ENCODE results near the gene LHPP. TPM values are rescaled to one million over a fixed set of nuclear protein-coding genes. Genes with fewer than 3 reads are reported as not detected.

The LHPP gene
- total RNA-seq, 2 donors from 2014 or later = 4.4 to 6.1 TPM

- H3K36me3 Mint-ChIP-seq = no peaks in the 10 kb centered on the region
- H3K4me3 Mint-ChIP-seq = no peak overlapping the region
- no peaks in the 10 kb centered on the region for H3K27me3 Mint-ChIP-seq
- DNase-seq (ENCODE audit: low spot score) (peak; percentile 56), ATAC-seq (peak in 1 of 2 donors; percentile 42)
- peaks cover 0 to 3% of the 10 kb centered on the region in 2 donors for H3K4me1 Mint-ChIP-seq (ENCODE audit: low read depth in 2 of 2)
- peaks cover 3% of the 10 kb centered on the region for H3K9me3 Mint-ChIP-seq
- H3K27ac Mint-ChIP-seq = no peak overlapping the region
Observed at GRCh38 chr10:124565565-124566221, 104.1 kb downstream of the LHPP start.

DNA sequence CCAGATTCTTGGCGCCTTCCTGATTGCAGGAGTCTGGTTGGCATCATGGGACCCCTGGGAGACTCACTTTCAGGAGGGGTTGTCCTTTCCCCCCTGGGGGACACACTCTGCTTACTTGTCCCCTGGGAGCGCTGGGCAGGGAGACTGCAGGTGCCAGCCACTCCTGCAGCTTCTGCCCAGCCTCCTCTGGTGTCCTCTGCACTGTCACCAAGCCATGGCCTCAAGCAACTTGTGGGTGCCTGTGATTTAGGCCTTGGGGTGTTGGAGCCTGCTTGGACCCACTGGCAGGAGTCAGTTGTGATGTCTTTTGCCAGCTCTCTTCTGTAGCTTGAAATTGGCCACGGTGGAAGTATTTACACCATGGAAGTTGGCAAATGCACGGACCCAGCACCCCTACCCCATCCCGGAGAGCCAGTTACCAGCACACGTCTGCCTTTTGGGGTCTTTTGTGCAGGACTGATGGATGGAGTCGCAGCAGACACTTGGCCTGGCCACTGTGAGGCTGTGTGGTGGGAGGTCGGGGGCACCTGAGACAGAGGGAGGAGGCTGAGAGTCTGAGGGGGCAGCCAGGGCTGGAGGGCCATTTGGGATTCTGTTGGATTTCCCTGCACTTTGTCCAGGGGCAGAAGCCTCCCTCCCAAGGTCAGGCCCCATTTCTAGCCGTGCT, 104.7 kb downstream of the LHPP start:
- no peaks in the 10 kb centered on the region for H3K27me3 Mint-ChIP-seq
- no peak overlapping the region for H3K4me3 Mint-ChIP-seq
- ATAC-seq (no peak), DNase-seq (ENCODE audit: low spot score) (no peak)
- no peaks in the 10 kb centered on the region for H3K36me3 Mint-ChIP-seq
- H3K4me1 Mint-ChIP-seq (ENCODE audit: low read depth in 2 of 2) = peaks cover 0 to 3% of the 10 kb centered on the region in 2 donors
- H3K9me3 Mint-ChIP-seq = peaks cover 3% of the 10 kb centered on the region
- no peak overlapping the region for H3K27ac Mint-ChIP-seq

DNA sequence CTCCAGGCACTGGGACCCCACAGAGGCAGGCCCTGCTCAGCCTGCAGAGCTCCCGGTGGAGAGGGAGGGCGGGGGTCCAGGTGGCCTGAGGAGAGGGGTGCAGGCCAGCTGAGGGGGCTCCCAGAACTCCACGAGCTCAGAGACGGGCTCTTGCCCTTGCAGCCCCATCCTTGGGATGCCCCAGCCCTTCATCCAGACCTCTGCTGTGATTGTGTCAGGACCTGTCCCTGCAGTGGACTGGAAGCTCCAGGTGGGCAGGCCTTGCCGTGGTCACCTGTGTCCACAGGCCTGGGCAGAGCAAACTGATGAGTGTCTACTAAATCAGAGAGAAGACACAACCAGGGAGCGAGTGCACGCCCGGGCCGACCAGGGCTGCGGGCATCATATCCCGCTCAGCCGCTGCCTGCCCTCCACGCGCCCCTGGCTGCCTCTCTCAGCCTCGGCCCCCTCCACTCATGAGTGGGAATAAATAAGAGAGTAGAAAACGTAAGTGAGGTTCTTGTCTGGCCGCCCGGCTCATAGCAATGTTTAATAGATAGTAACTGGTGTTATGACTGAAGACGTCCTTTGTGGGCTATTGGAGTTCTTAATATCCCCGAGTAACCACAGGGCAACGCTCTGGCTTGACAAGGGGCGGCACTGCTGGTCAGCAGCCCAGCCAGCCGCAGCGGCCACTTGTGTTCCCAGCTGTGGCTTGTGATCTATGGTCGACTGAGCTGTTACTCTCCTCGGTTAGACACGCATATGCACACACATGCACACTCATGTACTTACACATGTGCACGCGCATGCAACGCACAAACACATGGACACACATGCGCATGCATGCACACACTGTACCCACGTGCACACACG, 105.6 kb downstream of the LHPP start:
- no peaks in the 10 kb centered on the region for H3K9me3 Mint-ChIP-seq
- ATAC-seq = peak in 1 of 2 donors; percentile 28
- H3K36me3 Mint-ChIP-seq = no peaks in the 10 kb centered on the region
- H3K27ac Mint-ChIP-seq = no peak overlapping the region
- no peak overlapping the region for H3K4me3 Mint-ChIP-seq
- no peak for DNase-seq (ENCODE audit: low spot score)
- H3K27me3 Mint-ChIP-seq = no peaks in the 10 kb centered on the region
- H3K4me1 Mint-ChIP-seq (ENCODE audit: low read depth in 2 of 2) = no peaks in the 10 kb centered on the region

DNA sequence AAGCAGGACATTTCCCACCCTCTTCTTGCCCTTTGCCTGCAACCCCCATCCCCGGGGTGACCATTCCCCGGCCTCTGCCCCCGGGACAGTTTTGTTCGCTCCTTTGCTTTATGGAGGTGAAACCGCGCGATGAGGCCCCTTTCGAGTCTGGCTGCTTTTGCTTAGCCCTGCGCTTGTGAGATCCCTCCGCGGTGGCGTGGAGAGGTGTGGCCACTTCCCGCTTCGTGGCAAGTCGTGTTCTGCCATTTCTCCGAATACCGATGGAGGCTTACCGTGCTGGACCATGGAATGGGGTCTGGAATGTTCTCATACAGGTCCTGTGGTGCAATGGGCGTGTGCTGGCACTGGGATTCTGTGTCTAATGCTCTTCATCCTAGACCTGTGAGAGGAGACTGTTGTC, 106.7 kb downstream of the LHPP start:
- no peaks in the 10 kb centered on the region for H3K4me1 Mint-ChIP-seq (ENCODE audit: low read depth in 2 of 2)
- H3K36me3 Mint-ChIP-seq = no peaks in the 10 kb centered on the region
- no peaks in the 10 kb centered on the region for H3K9me3 Mint-ChIP-seq
- no peaks in the 10 kb centered on the region for H3K27me3 Mint-ChIP-seq
- H3K27ac Mint-ChIP-seq = no peak overlapping the region
- no peak for DNase-seq (ENCODE audit: low spot score)
- no peak for ATAC-seq
- no peak overlapping the region for H3K4me3 Mint-ChIP-seq

- Mint-ChIP-seq H3K27me3 (no peaks in the 10 kb centered on the region), H3K27ac (no peak overlapping the region), H3K4me3 (no peak overlapping the region), H3K9me3 (no peaks in the 10 kb centered on the region), H3K4me1 (ENCODE audit: low read depth in 2 of 2) (no peaks in the 10 kb centered on the region), H3K36me3 (no peaks in the 10 kb centered on the region)
- ATAC-seq = no peak
- DNase-seq (ENCODE audit: low spot score) = no peak
Observed at GRCh38 chr10:124568848-124569622, 107.4 kb downstream of the LHPP start.

GRCh38 chr10:124569623-124570470, 108.2 kb downstream of the LHPP start:
- no peaks in the 10 kb centered on the region for H3K9me3 Mint-ChIP-seq
- H3K27ac Mint-ChIP-seq = no peak overlapping the region
- no peak for ATAC-seq
- H3K36me3 Mint-ChIP-seq = no peaks in the 10 kb centered on the region
- no peaks in the 10 kb centered on the region for H3K4me1 Mint-ChIP-seq (ENCODE audit: low read depth in 2 of 2)
- no peak for DNase-seq (ENCODE audit: low spot score)
- H3K4me3 Mint-ChIP-seq = no peak overlapping the region
- H3K27me3 Mint-ChIP-seq = no peaks in the 10 kb centered on the region

GRCh38 chr10:124570646-124571045, 109.0 kb downstream of the LHPP start:
- H3K27me3 Mint-ChIP-seq = no peaks in the 10 kb centered on the region
- no peaks in the 10 kb centered on the region for H3K36me3 Mint-ChIP-seq
- H3K9me3 Mint-ChIP-seq = no peaks in the 10 kb centered on the region
- ATAC-seq (no peak), DNase-seq (ENCODE audit: low spot score) (no peak)
- peaks cover 0 to 2% of the 10 kb centered on the region in 2 donors for H3K4me1 Mint-ChIP-seq (ENCODE audit: low read depth in 2 of 2)
- H3K27ac Mint-ChIP-seq = no peak overlapping the region
- no peak overlapping the region for H3K4me3 Mint-ChIP-seq

DNA sequence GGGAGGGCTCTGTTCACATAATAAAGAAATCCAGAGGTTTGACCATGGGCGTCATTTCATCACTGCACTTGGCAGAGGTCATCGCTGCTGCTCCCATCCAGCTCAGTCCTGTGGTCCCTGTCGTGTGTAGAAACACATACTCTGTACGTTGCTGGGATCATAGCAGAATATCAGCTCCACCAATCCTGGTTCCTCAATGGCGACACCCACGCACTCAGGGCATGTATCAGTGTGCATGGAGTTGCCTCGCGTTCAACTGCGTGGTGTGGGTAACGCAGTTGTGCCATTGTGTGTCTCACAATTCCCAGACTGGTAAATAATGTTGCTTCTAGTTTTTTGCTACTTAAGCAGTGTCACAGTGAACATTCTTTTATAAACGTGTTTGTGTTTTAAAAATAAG, 111.1 kb downstream of the LHPP start:
- ATAC-seq = no peak
- DNase-seq (ENCODE audit: low spot score) = no peak
- Mint-ChIP-seq H3K4me1 (ENCODE audit: low read depth in 2 of 2) (peaks cover 0 to 2% of the 10 kb centered on the region in 2 donors), H3K4me3 (no peak overlapping the region), H3K36me3 (no peaks in the 10 kb centered on the region), H3K27me3 (no peaks in the 10 kb centered on the region), H3K27ac (no peak overlapping the region), H3K9me3 (no peaks in the 10 kb centered on the region)

DNA sequence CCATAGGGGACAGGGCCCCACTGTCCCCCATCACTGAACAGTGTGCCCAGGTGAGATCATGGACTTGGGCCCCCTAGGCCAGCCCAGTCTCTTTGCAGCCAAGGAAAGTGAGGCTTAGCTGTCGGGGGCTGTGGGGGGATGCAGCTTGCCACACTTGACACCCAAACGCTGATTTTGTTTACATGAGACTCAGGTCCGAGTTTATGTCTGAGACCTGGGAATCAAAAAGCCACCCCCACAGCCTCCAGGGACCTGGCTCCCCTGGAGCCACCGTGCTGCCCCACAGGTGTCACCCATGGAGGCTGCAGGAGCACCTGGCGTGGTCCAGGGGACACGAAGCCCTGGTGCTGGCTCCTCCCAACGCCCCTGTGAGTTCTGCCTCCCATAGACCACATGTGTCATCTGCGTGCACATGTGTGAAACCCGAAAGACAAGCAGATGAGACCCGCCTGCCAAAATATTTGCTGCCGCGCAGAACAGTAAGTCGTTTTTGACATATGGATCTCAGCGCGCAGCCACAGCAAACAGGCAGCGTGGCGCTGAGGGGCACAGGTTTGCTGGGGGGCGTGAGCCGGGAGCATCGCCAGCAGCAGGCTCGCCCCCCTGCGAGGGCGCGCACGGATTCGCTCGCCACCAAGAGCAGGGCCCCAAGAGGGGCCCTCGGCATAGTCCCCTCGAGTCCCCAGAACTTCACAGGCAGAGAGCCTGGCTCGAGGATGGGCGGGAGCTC, 112.3 kb downstream of the LHPP start:
- H3K4me3 Mint-ChIP-seq = no peak overlapping the region
- H3K36me3 Mint-ChIP-seq = no peaks in the 10 kb centered on the region
- DNase-seq (ENCODE audit: low spot score) (no peak), ATAC-seq (no peak)
- peaks cover 0 to 2% of the 10 kb centered on the region in 2 donors for H3K4me1 Mint-ChIP-seq (ENCODE audit: low read depth in 2 of 2)
- H3K27me3 Mint-ChIP-seq = no peaks in the 10 kb centered on the region
- no peaks in the 10 kb centered on the region for H3K9me3 Mint-ChIP-seq
- no peak overlapping the region for H3K27ac Mint-ChIP-seq

DNA sequence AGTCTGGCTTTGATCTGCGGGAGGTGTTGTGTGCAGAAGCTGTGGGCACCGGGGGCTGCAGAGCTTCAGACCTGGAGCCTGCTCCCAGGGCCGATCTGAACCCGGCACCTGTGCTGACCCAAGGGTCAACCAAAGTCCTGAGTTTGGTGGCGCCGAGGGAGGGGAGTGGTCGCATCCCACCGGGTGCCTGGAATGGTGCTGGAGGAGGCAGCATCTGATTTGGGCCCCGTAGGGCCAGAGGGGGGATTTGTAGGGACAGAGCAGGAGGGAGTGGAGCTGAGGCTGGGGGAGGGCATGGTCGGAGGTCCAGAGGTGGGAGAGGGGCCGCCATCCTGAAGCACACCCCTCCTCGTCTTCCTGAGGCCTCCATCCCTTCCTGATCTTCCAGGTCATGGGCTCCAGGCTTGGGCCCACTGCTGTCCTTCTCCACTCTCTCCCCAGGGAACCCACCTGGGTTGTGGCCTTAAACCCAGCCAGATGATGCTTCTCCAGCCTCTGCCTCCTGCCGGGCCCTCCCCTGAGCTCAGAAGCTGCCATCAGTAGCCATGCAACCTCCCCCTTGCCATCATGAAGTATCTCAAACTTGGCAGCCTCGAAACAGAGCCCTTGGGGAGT, 112.9 kb downstream of the LHPP start:
- Mint-ChIP-seq H3K36me3 (no peaks in the 10 kb centered on the region), H3K4me1 (ENCODE audit: low read depth in 2 of 2) (peaks cover 0 to 2% of the 10 kb centered on the region in 2 donors), H3K9me3 (no peaks in the 10 kb centered on the region), H3K27ac (no peak overlapping the region), H3K27me3 (no peaks in the 10 kb centered on the region), H3K4me3 (no peak overlapping the region)
- peak; percentile 56 for DNase-seq (ENCODE audit: low spot score)
- no peak for ATAC-seq

GRCh38 chr10:124575107-124576035, 113.7 kb downstream of the LHPP start:
- Mint-ChIP-seq H3K27me3 (no peaks in the 10 kb centered on the region), H3K36me3 (no peaks in the 10 kb centered on the region), H3K4me1 (ENCODE audit: low read depth in 2 of 2) (peaks cover 0 to 2% of the 10 kb centered on the region in 2 donors), H3K9me3 (no peaks in the 10 kb centered on the region), H3K4me3 (no peak overlapping the region), H3K27ac (no peak overlapping the region)
- peak; percentile 59 for DNase-seq (ENCODE audit: low spot score)
- no peak for ATAC-seq
